Loucy (cell line): ENCODE measurements around the gene MPND.

Experiments used
- EZH2phosphoT487 ChIP-seq: fragments of 200-600 bp; IDR thresholded peaks from 2 replicates; pipeline ENCODE4 v1.6.1; 2018; ENCODE audit warnings: antibody characterized with exemption, mild to moderate bottlenecking, moderate library complexity, borderline replicate concordance
- TF ChIP-seq, protein P1 (sequence below): fragments of 200-600 bp; sonication (generic); conservative IDR thresholded peaks from 2 replicates; pipeline ENCODE4 v1.5.1; 2014; ENCODE audit warnings: mild to moderate bottlenecking, antibody characterized with exemption, low read length

DNA sequence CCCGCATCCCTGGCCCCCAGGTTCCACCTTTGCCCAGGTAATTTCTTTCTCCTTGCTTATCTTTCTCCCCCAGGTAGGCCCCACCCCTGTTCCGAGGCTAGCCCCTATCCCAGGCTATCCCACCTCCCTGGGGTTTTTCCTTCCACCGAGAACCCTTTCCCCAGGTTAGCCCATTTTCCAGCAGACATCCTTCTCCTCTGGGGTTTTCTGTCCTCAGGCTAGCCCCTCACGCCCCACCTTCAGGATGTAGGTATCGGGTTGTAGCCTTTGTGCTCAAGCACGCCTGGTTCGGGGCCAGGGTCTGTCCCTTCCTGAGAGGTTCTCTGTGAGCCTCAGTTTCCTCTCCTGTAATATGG, 38.1 kb upstream of the MPND start:
- TF ChIP-seq, protein P1, sequence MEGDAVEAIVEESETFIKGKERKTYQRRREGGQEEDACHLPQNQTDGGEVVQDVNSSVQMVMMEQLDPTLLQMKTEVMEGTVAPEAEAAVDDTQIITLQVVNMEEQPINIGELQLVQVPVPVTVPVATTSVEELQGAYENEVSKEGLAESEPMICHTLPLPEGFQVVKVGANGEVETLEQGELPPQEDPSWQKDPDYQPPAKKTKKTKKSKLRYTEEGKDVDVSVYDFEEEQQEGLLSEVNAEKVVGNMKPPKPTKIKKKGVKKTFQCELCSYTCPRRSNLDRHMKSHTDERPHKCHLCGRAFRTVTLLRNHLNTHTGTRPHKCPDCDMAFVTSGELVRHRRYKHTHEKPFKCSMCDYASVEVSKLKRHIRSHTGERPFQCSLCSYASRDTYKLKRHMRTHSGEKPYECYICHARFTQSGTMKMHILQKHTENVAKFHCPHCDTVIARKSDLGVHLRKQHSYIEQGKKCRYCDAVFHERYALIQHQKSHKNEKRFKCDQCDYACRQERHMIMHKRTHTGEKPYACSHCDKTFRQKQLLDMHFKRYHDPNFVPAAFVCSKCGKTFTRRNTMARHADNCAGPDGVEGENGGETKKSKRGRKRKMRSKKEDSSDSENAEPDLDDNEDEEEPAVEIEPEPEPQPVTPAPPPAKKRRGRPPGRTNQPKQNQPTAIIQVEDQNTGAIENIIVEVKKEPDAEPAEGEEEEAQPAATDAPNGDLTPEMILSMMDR = no peak
- TF ChIP-seq EZH2phosphoT487 = no peak
